Epithelial cell of proximal tubule (primary cell): ENCODE measurements around the gene FADS1. TPM values are rescaled to one million over a fixed set of nuclear protein-coding genes. Genes with fewer than 3 reads are reported as not detected.
A peak's percentile ranks its signal among the peaks of the same experiment; 100 is the strongest.

Source experiments
- DNase-seq: peaks from one replicate; pipeline ENCODE4 v3.0.0-alpha.2; 2011; ENCODE audit warnings: low read depth
- H3K4me3 ChIP-seq: 2 replicates; pipeline ENCODE4 v1.5.1; 2011; ENCODE audit warnings: low read depth, mild to moderate bottlenecking, low read length
- total RNA-seq: library from RNA; depleted of rRNA; stranded (reverse); fragments of >200 nt; gene quantifications from 2 replicates; pipeline ENCODE4 v1.2.3, GENCODE V29; 2015
- TF ChIP-seq, protein P1 (sequence below): conservative IDR thresholded peaks from 2 replicates; pipeline ENCODE4 v1.5.1; 2012; ENCODE audit warnings: low read depth, mild to moderate bottlenecking, low read length

The FADS1 gene
- total RNA-seq, 1 donor from 2014 or later = 64.6 TPM

DNA sequence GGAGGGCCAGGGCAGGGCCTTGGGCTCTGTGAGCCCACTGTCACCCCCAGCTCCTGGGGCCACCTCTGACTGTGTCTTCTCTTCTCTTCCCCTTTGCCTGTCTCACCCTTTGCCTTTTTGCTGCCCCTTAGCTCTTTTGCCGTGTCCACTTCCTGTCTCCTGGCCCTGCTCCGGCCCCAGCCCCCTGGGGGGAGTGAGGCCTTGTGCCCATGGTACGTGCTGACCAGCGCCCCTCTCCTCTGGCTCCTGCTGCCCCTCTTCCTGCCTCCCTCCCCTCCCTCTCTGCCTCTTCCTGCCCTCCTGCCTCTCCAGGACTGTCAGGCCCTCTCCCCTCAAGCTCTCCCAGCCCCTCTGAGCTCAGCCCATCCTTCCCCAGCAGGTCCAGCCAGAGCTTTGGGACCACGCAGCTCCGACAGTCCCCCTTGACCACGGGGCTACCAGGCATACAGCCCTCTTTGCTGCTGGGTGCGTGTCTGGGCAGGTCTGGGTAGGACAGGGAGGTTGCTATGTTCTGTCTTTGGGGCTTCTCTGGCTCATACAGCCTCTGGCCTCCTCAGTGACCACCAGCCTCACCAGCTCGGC lies 36.1 kb downstream of the FADS1 start:
- no peak for DNase-seq
- no peak overlapping the region for H3K4me3 ChIP-seq
- TF ChIP-seq, protein P1, sequence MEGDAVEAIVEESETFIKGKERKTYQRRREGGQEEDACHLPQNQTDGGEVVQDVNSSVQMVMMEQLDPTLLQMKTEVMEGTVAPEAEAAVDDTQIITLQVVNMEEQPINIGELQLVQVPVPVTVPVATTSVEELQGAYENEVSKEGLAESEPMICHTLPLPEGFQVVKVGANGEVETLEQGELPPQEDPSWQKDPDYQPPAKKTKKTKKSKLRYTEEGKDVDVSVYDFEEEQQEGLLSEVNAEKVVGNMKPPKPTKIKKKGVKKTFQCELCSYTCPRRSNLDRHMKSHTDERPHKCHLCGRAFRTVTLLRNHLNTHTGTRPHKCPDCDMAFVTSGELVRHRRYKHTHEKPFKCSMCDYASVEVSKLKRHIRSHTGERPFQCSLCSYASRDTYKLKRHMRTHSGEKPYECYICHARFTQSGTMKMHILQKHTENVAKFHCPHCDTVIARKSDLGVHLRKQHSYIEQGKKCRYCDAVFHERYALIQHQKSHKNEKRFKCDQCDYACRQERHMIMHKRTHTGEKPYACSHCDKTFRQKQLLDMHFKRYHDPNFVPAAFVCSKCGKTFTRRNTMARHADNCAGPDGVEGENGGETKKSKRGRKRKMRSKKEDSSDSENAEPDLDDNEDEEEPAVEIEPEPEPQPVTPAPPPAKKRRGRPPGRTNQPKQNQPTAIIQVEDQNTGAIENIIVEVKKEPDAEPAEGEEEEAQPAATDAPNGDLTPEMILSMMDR = no peak

DNA sequence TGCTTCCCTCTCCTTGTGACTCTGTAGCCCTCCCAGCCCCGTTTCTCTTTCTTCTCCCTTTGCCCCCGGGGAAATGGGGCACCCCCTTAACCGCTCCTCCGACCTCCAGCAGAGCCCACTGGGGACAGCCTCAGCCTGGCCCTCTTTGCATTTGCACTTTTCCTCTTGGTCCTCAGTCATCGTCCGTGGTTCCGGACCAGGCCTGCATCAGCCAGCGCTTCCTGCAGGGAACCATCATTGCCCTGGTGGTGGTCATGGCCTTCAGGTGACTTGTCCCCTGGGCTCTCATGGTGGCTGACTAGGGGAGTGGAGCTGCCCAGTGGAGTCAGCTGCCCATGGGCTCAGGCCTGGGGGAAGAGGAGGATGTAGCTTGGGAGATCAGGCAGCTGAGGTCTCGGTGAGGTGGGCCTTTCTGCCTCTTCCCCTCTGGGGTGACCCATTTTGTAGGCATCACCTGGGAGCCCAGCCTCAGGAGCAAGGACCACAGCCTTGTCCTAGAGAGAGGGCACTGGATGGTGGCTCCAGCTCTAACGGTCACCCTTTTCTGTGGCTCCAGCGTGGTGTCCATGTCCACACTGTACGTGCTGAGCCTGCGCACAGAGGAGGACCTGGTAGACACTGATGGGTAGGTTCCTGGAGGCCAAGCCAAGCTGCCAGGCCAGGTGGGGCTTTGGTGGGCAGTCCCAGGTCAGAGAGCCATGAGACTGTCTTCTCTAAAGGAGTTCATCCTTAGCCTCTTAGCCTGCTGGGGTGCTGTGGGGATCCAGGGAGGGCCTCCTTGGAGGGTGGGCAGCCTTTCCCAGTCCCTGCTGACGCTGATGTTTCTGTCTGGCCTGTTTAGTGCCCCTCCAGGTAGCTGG lies 36.9 kb downstream of the FADS1 start:
- TF ChIP-seq, protein P1 = no peak
- no peak overlapping the region for H3K4me3 ChIP-seq
- DNase-seq = no peak

DNA sequence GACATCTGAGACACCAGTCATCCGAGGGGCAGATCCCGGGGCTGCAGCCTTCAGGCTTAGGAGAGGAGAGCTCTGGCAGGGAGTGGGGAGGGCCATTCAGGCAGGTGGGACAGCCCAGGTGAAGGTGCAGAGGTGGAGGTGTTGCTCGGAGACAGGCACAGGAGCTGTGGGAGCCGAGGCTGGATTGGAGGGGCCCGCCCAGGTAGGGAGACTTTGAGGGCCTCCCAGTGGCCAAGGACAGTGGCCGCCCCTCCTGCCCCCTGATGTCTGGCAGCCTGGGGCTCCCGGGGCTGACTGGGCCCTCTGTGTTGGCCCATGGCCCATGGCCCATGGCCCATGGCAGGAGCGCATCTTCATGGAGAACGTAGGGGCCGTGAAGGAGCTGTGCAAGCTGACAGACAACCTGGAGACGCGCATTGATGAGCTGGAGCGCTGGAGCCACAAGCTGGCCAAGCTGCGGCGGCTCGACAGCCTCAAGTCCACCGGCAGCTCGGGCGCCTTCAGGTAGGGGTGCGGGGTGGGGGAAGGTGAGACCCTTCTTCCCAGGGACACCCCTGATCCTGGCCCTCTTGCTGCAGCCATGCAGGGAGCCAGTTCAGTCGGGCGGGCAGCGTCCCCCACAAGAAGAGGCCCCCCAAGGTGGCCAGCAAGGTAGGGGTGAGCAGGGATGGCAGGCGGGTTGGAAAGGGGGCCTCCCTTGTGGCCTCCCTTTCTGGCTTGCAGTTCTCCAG lies 37.7 kb downstream of the FADS1 start:
- no peak for DNase-seq
- no peak overlapping the region for H3K4me3 ChIP-seq
- TF ChIP-seq, protein P1 = no peak

DNA sequence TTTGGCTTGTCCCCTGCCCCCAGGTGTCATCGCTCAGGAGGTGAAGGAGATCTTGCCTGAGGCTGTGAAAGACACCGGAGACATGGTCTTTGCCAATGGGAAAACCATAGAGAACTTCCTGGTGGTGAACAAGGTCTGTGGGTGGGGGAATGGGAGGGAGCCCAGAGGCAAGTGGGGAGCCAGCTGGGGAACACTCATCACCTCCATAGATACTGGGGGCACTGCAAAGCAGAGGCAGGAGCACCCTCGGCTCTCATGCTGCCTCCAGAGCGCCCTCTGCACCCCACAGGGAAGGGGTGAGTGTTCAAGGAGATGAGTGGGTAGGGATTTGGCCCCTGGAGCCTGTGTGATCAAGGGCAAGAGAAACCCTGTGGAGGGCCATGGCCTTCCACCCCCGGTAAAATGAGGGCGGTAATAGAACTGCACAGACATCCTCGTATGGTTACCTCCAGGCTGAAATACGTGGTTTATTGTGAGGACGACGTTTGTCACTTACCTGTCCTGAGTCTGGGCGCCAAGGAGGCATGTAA lies 38.4 kb downstream of the FADS1 start:
- DNase-seq = no peak
- TF ChIP-seq, protein P1 = no peak

DNA sequence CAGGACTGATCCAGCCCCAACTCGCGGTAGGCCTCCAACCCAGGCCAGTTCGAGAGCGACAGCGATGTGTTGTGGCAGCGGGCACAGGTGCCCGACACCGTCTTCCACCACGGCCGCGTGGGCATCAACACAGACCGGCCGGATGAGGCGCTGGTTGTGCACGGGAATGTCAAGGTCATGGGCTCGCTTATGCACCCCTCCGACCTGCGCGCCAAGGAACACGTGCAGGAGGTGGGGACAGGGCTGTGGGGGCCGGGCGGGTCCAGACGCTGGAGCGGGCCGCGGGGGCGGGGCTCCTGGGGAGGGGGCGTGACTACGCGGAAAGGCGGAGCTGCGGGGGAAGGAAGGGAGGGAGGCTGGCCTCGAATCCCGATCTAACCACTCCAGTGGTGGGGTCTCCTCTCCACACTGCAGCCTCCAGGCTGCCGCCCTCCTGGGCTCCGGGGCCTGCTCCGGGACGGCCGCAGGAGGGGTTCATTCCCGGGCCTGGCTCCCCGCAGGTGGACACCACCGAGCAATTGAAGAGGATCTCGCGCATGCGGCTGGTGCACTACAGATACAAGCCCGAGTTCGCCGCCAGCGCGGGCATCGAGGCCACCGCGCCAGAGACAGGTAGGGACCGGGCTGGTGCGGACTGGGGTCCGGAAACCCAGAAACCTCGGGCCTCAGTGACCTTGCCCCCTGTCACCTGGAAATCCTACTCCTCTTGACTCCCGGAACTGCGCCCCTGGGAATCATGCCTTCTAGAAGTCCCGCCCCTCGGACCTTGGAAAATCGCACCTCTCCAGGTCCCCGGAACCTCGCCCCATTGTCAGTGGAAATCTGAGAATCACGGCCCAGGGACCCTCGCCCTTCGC lies 39.3 kb downstream of the FADS1 start:
- TF ChIP-seq, protein P1 = no peak
- H3K4me3 ChIP-seq = no peak overlapping the region
- no peak for DNase-seq

More for the DNA sequence above, 38.4 kb downstream of the FADS1 start:
- no peak overlapping the region for H3K4me3 ChIP-seq

DNA sequence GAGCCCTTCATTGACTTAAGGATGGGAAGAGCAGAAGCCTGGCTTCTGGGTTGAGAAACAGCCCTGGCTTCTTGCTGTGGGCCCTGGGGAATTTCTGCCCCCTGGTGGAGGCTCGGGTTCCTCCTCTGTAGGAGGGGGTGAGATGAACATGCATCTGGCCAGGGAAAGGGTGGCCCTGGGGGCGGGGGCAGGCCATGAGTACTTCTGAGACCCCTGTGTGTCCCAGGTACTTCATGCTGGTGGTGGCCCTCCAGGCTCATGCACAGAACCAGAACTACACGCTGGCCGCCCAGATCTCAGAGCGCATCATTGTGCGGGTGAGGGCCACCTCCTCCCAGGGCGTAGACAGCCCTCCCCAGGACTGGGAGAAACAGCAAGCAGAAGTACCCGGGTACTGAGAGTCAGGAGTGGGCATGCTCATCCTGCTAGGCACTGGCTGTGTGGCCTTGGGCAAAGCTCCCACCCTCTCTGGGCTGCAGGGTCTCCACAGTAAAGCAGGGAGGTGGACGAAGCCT lies 40.2 kb downstream of the FADS1 start:
- TF ChIP-seq, protein P1 = peak; percentile 87
- DNase-seq = no peak
- H3K4me3 ChIP-seq = no peak overlapping the region
